Dermis blood vessel endothelial cell (primary cell): ENCODE measurements around the gene COX7A2. TPM values are rescaled to one million over a fixed set of nuclear protein-coding genes. Genes with fewer than 3 reads are reported as not detected.

Source experiments
- DNase-seq: peaks from one replicate; pipeline ENCODE4 v3.0.0; 2010
- total RNA-seq: library from RNA; depleted of rRNA; stranded (reverse); fragments of >200 nt; gene quantifications from 2 replicates; pipeline ENCODE4 v1.2.3, GENCODE V29; 2014

Gene COX7A2, protein sequence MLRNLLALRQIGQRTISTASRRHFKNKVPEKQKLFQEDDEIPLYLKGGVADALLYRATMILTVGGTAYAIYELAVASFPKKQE
- total RNA-seq, result 55.8 and 324 TPM in 2 replicates

GRCh38 chr6:75243333-75244062 lies at the start of gene COX7A2:
Gene COX7A2 (minus strand): TSS chr6:75243801. CDS start chr6:75243734, 67 bp downstream.
- DNase-seq, result peak; percentile 99

DNA sequence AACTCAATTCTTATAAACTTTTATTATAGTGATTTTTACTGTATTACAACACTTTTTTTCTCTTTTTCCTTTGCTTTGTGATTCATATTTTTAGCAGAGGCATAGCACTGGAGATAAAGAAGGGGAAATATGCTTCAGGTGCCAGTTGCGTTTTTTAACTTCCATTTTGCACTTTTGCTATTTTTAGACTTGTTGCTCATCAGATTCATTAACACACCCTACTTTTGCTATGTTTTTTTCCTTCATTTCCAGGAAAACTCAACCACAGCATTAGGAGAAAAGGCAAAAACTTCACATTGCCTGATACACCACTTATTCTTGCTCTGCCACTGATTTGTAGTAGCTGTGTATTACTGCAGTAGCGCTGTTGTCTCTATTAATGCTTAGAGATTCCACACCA lies 49.0 kb upstream of the COX7A2 start:
- DNase-seq, result no peak

GRCh38 chr6:75291744-75292143 lies 48.1 kb upstream of the COX7A2 start:
- no peak for DNase-seq

DNA sequence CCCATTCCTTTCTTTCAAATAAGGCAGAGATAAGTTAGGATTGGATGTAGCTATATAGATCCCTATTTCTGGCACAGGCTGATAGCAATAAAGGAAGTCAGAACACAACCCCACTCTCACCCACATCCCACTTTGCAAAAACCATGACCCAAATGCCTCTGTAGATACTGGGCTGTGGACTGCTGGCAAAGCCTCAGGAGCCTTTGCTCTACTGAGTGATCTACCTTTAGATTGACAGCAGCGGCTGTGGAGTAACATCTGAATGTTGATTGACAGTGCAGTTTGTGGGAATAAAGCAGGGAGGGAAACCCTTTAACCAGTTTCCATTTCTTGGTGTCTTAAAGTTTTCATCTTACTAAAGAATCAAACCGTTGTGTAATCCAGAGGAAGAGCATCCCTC lies 47.7 kb upstream of the COX7A2 start:
- no peak for DNase-seq

GRCh38 chr6:75290136-75290945 lies 46.7 kb upstream of the COX7A2 start:
- no peak for DNase-seq

DNA sequence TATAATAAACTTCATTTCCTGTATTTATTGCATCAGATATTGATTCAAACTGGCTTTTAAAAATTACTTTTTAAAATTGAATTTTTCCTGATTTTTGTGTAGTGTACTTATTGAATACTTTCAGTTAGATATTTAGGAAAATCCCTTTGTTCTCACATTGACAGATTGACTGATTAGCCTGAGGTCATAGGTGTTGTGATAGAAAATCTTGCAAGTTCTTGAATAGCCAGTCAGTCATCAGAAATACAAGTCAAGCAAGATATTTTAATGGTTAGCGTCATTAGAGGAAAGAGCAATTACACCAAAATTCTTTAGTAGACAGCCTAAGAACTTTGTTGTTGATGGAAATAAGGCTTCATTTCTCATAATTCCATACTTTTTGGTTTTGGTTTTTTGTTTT lies 44.4 kb upstream of the COX7A2 start:
- DNase-seq, result no peak

- no peak for DNase-seq
These were observed 43.8 kb upstream of the COX7A2 start for GRCh38 chr6:75287424-75287823.

DNA sequence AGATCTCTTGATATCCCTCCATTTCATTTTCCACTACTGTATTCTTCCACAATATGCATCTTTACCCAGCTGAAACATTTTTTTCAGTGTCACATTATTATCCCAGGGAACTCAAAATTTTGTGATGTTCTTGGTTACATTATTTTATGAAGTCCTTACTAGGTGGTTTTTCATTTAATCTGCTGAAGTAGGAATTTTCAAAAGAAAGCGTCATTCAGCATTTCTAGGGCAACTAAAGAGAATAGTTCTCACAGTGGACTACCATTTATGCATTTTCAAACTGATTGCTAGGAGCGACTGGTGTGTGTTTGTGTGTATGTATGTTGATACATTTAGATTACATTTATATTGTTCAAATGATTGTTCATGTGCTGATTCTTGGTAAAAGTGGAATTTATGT lies 43.4 kb upstream of the COX7A2 start:
- no peak for DNase-seq

- no peak for DNase-seq
These were observed 41.7 kb upstream of the COX7A2 start for GRCh38 chr6:75285283-75285639.

- peak; percentile 99 for DNase-seq
These were observed 41.2 kb upstream of the COX7A2 start, which contains the start of gene TMEM30A for GRCh38 chr6:75284632-75285282. Gene TMEM30A (minus strand): TSS chr6:75284792. CDS start chr6:75284638, 154 bp downstream.

DNA sequence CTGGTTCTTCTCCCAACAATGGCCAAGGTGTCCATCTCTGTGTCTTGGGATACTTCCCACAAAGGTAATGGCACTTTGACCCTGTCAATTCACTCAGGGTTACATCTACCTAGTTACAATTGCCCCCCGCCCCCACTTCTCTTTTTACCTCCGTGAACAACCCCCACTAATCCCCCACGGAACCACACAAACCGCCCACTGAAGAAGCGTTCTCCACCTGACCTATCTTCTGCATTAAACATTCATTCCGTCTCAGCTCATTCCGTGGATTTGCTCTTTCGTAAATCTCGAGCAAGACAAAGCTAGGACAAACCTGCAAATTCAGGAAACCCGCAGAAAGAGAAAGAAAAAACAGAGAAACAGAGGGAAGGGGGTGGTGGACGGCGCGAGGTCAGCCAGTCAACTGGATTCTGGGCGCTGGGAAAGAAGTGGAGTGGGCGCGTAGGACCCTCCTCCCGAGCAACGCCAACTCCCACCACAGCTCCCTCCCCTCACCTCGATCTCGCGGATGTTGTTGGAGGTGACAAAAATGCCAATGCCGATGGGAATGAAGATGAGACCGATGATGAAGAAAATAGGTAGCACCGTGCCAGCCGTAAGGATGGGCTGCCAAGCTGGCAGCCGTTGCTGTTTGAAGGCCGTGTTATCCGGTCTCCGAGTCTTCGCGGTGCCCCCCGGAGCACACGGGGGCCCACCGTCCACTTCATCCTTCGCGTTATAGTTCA lies 40.5 kb upstream of the COX7A2 start:
- DNase-seq, result peak; percentile 58

DNA sequence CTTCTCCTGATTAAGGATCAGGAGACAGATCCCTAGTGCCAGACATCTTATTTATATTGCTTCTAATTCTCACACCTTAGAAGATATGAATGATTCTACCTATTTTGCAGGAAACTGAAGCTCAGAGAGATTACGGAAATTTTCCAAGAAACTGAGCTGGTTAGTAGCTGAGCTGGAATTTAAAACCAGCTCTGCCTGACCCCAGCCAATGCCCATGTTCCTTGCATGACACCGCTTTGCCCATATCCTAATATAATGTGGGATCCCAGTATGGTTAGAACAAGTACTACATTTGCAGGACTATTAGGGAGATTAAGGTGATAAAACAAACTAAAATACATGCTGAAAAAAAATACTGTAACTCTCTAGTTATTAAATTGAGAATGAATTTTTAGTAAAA lies 39.1 kb upstream of the COX7A2 start:
- DNase-seq, result peak; percentile 32

DNA sequence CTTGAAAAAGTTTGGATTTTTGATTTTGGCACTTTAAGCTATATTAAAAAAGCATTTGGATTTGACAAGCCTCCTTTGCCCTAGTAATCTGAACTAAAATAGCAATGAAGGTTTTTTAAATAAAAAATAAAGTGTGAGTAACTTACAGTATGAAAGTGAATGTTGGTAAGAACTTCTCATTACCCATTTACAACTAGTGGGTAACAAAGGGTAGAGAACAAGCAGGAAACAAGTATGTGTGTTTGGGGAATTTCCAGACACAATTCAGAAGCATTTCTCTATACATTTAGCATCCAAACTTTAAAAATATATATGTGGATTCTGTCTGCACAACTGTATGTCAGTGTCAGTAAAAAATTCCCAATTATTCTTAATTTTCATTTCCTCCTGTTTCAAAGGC lies 38.1 kb upstream of the COX7A2 start:
- DNase-seq, result peak; percentile 38

DNA sequence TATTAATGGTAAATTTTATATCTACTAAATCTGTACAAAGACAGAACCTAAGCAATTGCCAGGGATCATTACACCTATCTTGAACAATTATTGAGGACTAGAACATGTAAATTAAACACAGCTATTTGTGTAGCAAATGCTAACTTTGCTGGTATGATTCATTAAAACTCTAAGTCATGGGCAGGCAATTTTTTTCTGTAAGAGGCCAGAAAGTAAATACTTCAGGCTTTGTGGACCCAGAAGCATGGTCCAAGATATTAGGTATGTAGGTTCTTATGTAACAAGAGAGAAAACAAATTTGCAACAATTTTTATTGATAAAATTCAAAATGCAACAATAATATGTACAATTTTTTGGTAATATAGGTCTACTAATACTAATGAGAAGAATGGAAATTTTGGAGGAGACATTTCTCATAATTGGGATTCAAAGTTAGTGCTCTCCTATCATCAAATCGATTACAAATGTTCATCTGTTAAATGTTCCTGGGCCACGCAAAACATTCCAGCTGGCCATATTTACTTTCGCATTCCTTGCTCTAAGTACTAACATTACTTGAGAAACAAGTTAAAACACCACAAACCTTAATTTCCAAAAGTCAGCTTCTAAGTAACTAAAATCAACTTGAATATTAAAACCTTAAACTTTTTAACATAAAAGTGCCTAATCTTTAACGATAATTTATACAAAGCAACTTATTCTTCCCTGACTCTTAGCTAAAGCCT lies 36.7 kb upstream of the COX7A2 start:
- no peak for DNase-seq

DNA sequence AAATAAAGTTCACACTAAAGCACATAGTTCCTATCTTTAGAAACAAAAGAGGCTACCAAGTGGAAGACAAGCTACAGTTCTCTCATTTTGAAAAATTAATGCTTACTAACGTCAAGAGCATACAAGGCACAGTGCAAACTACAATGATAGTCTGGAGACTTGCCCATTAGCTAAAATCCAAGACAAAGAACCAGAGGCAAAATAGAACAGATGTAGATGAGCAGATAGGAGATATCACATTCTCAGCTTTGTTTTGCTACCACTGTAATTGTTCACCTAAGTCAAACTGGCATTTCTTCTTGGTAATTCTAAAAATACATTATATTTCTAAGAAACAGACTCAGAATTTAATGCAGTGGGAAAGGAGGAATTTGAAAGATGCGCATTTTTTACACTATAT lies 35.8 kb upstream of the COX7A2 start:
- peak; percentile 52 for DNase-seq

DNA sequence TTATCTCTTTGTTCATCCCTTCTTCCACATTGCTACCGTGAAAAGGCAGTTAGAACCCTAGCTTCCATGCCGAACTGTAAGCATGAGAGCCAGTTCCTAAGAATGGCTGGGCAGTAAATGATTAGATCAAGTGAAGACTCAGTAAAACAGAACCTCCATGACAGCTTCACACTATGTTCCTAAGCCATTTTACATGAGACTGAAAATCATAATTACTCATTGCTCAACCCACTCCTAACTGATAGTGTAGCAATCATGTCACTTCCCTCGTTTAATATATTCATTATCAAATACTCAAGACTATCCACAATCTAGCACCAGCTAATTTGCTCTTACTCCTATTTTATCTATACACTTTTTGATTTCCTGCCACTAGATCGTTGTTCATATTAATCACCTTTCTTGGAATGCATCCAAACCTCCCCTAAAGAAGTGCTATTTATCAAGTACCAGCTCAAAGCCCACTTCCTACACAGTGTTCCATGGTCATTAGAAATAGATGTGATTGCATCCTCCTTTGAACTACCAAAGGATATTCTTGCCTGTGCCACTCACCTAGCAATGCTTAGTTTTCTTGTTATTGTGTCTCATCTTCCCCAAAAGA lies 35.0 kb upstream of the COX7A2 start:
- peak; percentile 34 for DNase-seq

GRCh38 chr6:75275067-75275466 lies 31.5 kb upstream of the COX7A2 start:
- no peak for DNase-seq

DNA sequence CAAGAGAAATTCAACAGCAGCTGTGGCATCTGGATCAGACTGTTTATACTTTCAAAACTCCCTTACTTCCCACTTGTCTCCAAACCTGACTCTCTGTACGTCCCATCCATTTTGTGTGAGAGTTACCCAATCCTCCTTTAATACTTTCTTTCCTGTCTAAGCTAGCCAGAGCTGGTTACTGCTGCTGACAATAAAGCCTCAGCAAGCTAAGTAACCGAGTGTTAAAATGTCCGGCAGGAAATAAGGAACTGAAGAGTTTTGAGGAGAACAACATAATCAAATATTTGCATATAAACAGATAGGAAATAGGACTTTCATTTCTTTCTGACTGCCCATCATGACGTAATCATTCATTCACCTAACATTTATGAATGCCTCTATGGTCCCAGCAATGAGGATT lies 29.4 kb upstream of the COX7A2 start:
- no peak for DNase-seq

DNA sequence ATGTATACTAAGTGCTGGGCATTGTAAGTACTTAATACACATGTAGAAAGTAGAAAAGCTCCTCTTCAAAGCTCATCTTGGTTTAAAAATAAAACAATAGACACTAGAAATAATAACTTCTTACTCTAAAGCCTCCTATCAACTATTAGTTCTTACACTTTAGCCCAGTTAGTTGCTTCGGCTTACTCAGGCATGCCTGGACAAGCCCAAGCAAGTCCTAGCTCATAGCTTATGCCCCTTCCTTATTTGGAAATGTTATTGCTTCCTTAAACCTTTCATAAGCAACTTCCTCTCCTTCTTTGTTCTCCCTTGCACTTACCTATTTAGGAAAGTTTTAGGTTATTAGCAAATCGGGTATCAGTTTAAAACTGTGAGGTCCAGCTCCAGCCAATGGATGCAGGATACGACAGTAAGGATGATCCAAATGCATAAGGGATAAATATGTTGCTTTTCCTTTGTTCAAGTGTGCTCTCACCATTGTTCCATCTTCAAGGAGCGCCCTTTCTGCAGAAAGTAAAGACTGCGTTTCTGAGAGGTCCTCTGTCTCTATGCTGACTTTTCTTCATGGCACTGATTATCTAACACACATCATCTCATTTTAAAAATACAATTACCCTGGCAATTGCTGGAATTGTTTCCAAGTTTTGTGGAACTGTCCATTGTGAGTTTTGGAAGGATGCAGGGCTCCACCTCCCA lies 28.7 kb upstream of the COX7A2 start:
- peak; percentile 51 for DNase-seq

GRCh38 chr6:75268988-75269354 lies 25.4 kb upstream of the COX7A2 start:
- no peak for DNase-seq
